ENCODE data around the gene TMCC1.

- TF ChIP-seq, protein P1, sequence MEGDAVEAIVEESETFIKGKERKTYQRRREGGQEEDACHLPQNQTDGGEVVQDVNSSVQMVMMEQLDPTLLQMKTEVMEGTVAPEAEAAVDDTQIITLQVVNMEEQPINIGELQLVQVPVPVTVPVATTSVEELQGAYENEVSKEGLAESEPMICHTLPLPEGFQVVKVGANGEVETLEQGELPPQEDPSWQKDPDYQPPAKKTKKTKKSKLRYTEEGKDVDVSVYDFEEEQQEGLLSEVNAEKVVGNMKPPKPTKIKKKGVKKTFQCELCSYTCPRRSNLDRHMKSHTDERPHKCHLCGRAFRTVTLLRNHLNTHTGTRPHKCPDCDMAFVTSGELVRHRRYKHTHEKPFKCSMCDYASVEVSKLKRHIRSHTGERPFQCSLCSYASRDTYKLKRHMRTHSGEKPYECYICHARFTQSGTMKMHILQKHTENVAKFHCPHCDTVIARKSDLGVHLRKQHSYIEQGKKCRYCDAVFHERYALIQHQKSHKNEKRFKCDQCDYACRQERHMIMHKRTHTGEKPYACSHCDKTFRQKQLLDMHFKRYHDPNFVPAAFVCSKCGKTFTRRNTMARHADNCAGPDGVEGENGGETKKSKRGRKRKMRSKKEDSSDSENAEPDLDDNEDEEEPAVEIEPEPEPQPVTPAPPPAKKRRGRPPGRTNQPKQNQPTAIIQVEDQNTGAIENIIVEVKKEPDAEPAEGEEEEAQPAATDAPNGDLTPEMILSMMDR (IDR thresholded peaks at IDR 0.05) = no peak
- TF ChIP-seq ZFX (IDR thresholded peaks at IDR 0.05; ENCODE audit: borderline replicate concordance) = no peak
Observed at GRCh38 chr3:129768728-129769127, 124.8 kb downstream of the TMCC1 start.

All from 22Rv1 (cell line).